Stomach (tissue), 9 donors: ENCODE measurements around the gene SEPTIN12. TPM values are rescaled to one million over a fixed set of nuclear protein-coding genes. Genes with fewer than 3 reads are reported as not detected.
A peak's percentile ranks its signal among the peaks of the same experiment; 100 is the strongest.

Experiments used
- DNase-seq, 2 donors: peaks; one replicate each; pipeline versions ENCODE4 v3.0.0 to v3.0.0-alpha.2; 2013 to 2019
- H3K27ac ChIP-seq, 5 donors: fragments of 200-600 bp in 4 of 5; sonication (generic) in 4 of 5; one replicate each; pipeline ENCODE4 v1.5.1; 2013 to 2019; ENCODE audit warnings: mild to moderate bottlenecking in 1 of 5, moderate library complexity in 1 of 5
- H3K27me3 ChIP-seq, 3 donors: fragments of 200-600 bp; sonication (generic); one replicate each; pipeline ENCODE4 v1.5.1; 2017 to 2019; ENCODE audit warnings: mixed run types in 1 of 3
- H3K36me3 ChIP-seq, 4 donors: fragments of 200-600 bp; sonication (generic); 1 replicate in 3 of 4; 2 replicates in 1 of 4; pipeline ENCODE4 v1.5.1; 2016 to 2019
- H3K4me1 ChIP-seq, 4 donors: fragments of 200-600 bp; sonication (generic); one replicate each; pipeline ENCODE4 v1.5.1; 2016 to 2019
- H3K4me3 ChIP-seq, 4 donors: fragments of 200-600 bp; sonication (generic) in 3 of 4; one replicate each; pipeline ENCODE4 v1.5.1; 2016 to 2019; ENCODE audit warnings: mild to moderate bottlenecking in 1 of 4
- H3K9me3 ChIP-seq, 4 donors: fragments of 200-600 bp; sonication (generic); one replicate each; pipeline ENCODE4 v1.5.1; 2016 to 2019
- EP300 ChIP-seq: sonication (generic); formaldehyde crosslinking; IDR thresholded peaks from one replicate; pipeline ENCODE4 v1.6.1; 2017; ENCODE audit warnings: antibody characterized with exemption
- POLR2A ChIP-seq, 4 donors: fragments of 450-650 bp; IDR thresholded peaks; one replicate each; pipeline ENCODE4 v1.6.1; 2016; ENCODE audit warnings: antibody characterized with exemption in 4 of 4, control low read depth in 2 of 4, mild to moderate bottlenecking in 1 of 4, moderate library complexity in 1 of 4
- POLR2AphosphoS5 ChIP-seq, 3 donors: sonication (generic); formaldehyde crosslinking; IDR thresholded peaks; one replicate each; pipeline ENCODE4 v1.6.1; 2016; ENCODE audit warnings: antibody characterized with exemption in 3 of 3
- WGBS, 5 donors: extraction: QIAGEN DNeasy Blood & Tissue Kit in 3 of 5; methylation state at CpG; one replicate each; pipeline versions ENCODE4 v1.1.5 to v1.1.7; 2013 to 2018; 5-methylcytosine and 5-hydroxymethylcytosine counted together
- intact Hi-C: fragments of 100-400 bp; cut with DNase I; formaldehyde crosslinking; loops from one replicate; pipeline ENCODE4 v1.15.1; 2023; ENCODE audit warnings: low total_unique reads
- polyA plus RNA-seq, 3 donors: library from polyadenylated mRNA; stranded (reverse); fragments of 200-250 nt; gene quantifications; one replicate each; pipeline ENCODE4 v1.2.3, GENCODE V29; 2013
- total RNA-seq, 5 donors: library from RNA; depleted of rRNA; stranded (reverse); fragments of >200 nt; gene quantifications; one replicate each; pipeline versions ENCODE4 v1.1.0 to v1.2.3, GENCODE V29; 2014 to 2016
- TF ChIP-seq, protein P1 (sequence below), 7 experiments: fragments of 450-650 bp in 4 of 7; fragments of 200-600 bp in 3 of 7; sonication (generic) in 3 of 7; IDR thresholded peaks; one replicate each; pipeline ENCODE4 v1.5.1; 2016 to 2019; ENCODE audit warnings: antibody characterized with exemption in 7 of 7, control low read depth in 2 of 7, mild to moderate bottlenecking in 1 of 7
- donor health status: healthy with polysubstance abuse.
- donor health status: Bipolar disorder and iron deficiency.
- donor health status: healthy.

The SEPTIN12 gene
- total and polyA plus RNA-seq, 8 donors: not detected

DNA sequence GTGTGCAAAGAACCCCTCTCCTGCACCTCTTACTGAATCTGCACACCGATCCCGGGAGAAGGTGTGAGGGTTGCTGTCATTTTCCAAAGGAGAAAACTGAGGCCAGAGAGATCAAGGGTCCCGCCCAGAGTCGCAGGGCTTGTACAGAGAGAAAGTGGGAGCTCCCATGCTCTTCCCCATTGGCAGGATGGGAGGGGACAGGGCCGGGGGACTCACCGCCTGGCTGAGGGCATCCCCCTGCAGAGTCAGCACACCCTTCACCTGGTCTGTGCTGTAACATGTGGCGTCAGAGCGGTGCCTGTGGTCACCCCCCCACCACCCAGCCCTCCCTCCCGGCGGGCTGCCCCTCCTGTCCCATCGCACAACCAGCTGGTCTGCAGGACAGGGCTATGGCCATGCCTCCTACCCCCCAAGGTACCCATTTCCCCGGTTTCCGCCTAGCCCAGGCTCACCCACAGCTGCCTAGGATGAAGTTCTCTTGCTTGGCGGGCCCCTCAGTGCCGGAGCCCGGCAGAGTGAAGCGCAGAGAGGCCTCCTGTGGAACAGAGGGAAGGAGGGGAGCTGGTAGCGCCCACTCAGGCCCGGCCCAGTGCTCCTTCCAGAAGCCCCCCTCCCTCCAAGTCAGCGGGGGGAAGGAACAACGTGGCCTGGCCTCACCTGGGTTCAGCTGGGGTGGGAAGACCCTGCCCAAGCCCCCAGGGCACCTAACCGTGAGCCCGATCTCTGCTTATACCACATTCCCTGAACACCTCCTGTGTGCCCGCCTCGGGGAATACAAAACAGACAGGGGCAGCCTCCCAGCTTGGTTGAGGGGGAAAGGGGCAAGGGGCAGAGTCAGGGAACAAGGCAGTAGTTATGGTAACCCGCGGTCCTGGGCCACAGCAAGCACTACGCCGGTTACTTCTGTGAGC, 13.2 kb upstream of the SEPTIN12 start:
- H3K4me3 ChIP-seq: peak overlapping the region; percentile 69 to 96 (median 90)
- no peaks in the 10 kb centered on the region for H3K9me3 ChIP-seq
- TF ChIP-seq POLR2AphosphoS5 (IDR thresholded peaks at IDR 0.05) (no peak), EP300 (no peak), POLR2A (IDR thresholded peaks at IDR 0.05) (no peak)
- TF ChIP-seq, protein P1, sequence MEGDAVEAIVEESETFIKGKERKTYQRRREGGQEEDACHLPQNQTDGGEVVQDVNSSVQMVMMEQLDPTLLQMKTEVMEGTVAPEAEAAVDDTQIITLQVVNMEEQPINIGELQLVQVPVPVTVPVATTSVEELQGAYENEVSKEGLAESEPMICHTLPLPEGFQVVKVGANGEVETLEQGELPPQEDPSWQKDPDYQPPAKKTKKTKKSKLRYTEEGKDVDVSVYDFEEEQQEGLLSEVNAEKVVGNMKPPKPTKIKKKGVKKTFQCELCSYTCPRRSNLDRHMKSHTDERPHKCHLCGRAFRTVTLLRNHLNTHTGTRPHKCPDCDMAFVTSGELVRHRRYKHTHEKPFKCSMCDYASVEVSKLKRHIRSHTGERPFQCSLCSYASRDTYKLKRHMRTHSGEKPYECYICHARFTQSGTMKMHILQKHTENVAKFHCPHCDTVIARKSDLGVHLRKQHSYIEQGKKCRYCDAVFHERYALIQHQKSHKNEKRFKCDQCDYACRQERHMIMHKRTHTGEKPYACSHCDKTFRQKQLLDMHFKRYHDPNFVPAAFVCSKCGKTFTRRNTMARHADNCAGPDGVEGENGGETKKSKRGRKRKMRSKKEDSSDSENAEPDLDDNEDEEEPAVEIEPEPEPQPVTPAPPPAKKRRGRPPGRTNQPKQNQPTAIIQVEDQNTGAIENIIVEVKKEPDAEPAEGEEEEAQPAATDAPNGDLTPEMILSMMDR (IDR thresholded peaks at IDR 0.05): no peak
- DNase-seq: peak in 1 of 2 donors; percentile 34
- peaks cover 14 to 62% (median 52%) of the 10 kb centered on the region in 4 donors for H3K36me3 ChIP-seq
- 32 to 49% (median 36%) methylated on average over 8 to 29 of the region's 29 CpGs for WGBS, 5 donors
- H3K4me1 ChIP-seq: peaks cover 45 to 64% (median 47%) of the 10 kb centered on the region in 4 donors
- intact Hi-C loops: no loop called here
- peak overlapping the region; percentile 86 to 96 (median 93) for H3K27ac ChIP-seq
- no peaks in the 10 kb centered on the region for H3K27me3 ChIP-seq

DNA sequence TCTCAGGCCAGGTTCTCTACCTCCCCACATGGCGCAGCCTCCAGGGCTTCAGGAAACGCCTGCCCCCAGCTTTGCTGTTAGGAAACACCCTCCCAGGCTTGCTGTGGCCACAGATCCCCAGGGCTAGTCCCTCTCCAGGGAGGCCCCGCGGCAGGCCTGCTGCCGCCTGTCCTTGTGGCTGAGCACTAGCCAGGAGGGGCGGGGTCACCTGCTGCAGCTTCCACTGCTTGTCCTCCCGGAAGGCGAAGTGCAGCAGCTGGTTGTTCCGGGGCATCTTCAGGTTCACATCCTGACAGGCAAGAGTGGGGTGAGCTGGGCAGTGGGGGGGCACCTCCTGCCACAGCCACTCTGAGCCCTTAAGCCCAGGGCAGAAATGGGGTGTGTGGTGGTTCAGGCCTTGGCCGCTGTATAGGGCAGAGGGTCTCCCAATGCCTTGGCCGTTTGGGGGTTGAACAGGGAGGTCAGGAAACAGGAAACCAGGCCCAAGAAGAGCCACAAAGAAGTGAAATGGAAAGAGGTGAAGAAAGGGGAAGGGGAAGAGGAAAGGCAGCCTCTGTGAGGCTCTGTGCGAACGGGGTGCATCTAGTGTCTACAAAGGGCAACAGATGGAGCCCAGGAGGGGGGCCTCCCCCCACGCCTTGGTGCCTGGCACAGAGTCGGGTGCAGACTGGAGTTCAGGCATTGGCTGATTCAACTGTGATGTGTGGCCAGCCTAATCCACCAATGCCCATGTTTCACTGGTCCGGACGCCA, 12.3 kb upstream of the SEPTIN12 start:
- 42 to 57% (median 46%) methylated on average over 12 to 17 of the region's 17 CpGs for WGBS, 5 donors
- DNase-seq: peak; percentile 75 to 84
- H3K9me3 ChIP-seq: no peaks in the 10 kb centered on the region

GRCh38 chr16:4799171-4799855, 11.2 kb upstream of the SEPTIN12 start:
- no peak for DNase-seq
- Histone ChIP-seq H3K4me1 (peaks cover 34 to 52% (median 47%) of the 10 kb centered on the region in 4 donors), H3K9me3 (no peaks in the 10 kb centered on the region), H3K27me3 (no peaks in the 10 kb centered on the region), H3K4me3 (no peak overlapping the region), H3K27ac (peak overlapping the region in 2 of 5 donors; percentile 86 to 94), H3K36me3 (peaks cover 4 to 42% (median 32%) of the 10 kb centered on the region in 4 donors)
- TF ChIP-seq POLR2A (IDR thresholded peaks at IDR 0.05) (no peak), POLR2AphosphoS5 (IDR thresholded peaks at IDR 0.05) (no peak), EP300 (no peak)
- TF ChIP-seq, protein P1 (IDR thresholded peaks at IDR 0.05): no peak
- WGBS, 5 donors: 71 to 90% (median 78%) methylated on average over 18 to 19 of the region's 19 CpGs
- intact Hi-C loops: no loop called here

More for the DNA sequence above, 12.3 kb upstream of the SEPTIN12 start:
- TF ChIP-seq, protein P1 (IDR thresholded peaks at IDR 0.05): no peak
- TF ChIP-seq EP300 (no peak), POLR2A (IDR thresholded peaks at IDR 0.05) (no peak), POLR2AphosphoS5 (IDR thresholded peaks at IDR 0.05) (no peak)
- Histone ChIP-seq H3K27me3 (no peaks in the 10 kb centered on the region), H3K4me3 (peak overlapping the region in 1 of 4 donors; percentile 96), H3K4me1 (peaks cover 46 to 64% (median 49%) of the 10 kb centered on the region in 4 donors), H3K27ac (peak overlapping the region; percentile 39 to 94 (median 90)), H3K36me3 (peaks cover 10 to 53% (median 43%) of the 10 kb centered on the region in 4 donors)
- intact Hi-C loops: no loop called here

- no peak overlapping the region for H3K4me3 ChIP-seq
- no peak overlapping the region for H3K27ac ChIP-seq
- TF ChIP-seq POLR2AphosphoS5 (IDR thresholded peaks at IDR 0.05) (no peak), POLR2A (IDR thresholded peaks at IDR 0.05) (no peak), EP300 (no peak)
- TF ChIP-seq, protein P1 (IDR thresholded peaks at IDR 0.05): no peak
- H3K9me3 ChIP-seq: no peaks in the 10 kb centered on the region
- no peaks in the 10 kb centered on the region for H3K27me3 ChIP-seq
- 84 to 94% (median 91%) methylated on average over 16 of the region's 16 CpGs for WGBS, 5 donors
- DNase-seq: no peak
- peaks cover 4 to 38% (median 29%) of the 10 kb centered on the region in 4 donors for H3K36me3 ChIP-seq
- H3K4me1 ChIP-seq: peaks cover 32 to 46% (median 40%) of the 10 kb centered on the region in 4 donors
- intact Hi-C loops: no loop called here
Measured at GRCh38 chr16:4798456-4798855, 10.3 kb upstream of the SEPTIN12 start.
